Measurements from ENCODE around the gene NELL2.
"Not testable (repeated sequence)": the region's sequence is repeated elsewhere in the genome, so short reads cannot be mapped to it uniquely, and the experiment has no call there.

The NELL2 gene

GRCh38 chr12:44847403-44847802 lies 28.7 kb downstream of the NELL2 start:
- DNase-seq = no peak

- DNase-seq = no peak
Observed at GRCh38 chr12:44846826-44847225, 29.3 kb downstream of the NELL2 start.

GRCh38 chr12:44842669-44843068 lies 33.4 kb downstream of the NELL2 start:
- no peak for DNase-seq

- no peak for DNase-seq
Observed at GRCh38 chr12:44839785-44840184, 36.3 kb downstream of the NELL2 start.

GRCh38 chr12:44837114-44837755 lies 38.9 kb downstream of the NELL2 start:
- DNase-seq = no peak

GRCh38 chr12:44835641-44836379 lies 40.3 kb downstream of the NELL2 start:
- no peak for DNase-seq

GRCh38 chr12:44834996-44835395 lies 41.1 kb downstream of the NELL2 start:
- not testable (repeated sequence) for DNase-seq

GRCh38 chr12:44833561-44833960 lies 42.6 kb downstream of the NELL2 start:
- DNase-seq = no peak

GRCh38 chr12:44830566-44831055 lies 45.5 kb downstream of the NELL2 start:
- no peak for DNase-seq

- no peak for DNase-seq
Observed at GRCh38 chr12:44829045-44829444, 47.1 kb downstream of the NELL2 start.

- no peak for DNase-seq
Observed at GRCh38 chr12:44827832-44828438, 48.2 kb downstream of the NELL2 start.

- not testable (repeated sequence) for DNase-seq
Observed at GRCh38 chr12:44821702-44822101, 54.4 kb downstream of the NELL2 start.

- no peak for DNase-seq
Observed at GRCh38 chr12:44819884-44820283, 56.2 kb downstream of the NELL2 start.

- DNase-seq = no peak
Observed at GRCh38 chr12:44817687-44818086, 58.4 kb downstream of the NELL2 start.

- DNase-seq = no peak
Observed at GRCh38 chr12:44816446-44817017, 59.6 kb downstream of the NELL2 start.

GRCh38 chr12:44812062-44812461 lies 64.1 kb downstream of the NELL2 start:
- no peak for DNase-seq

- no peak for DNase-seq
Observed at GRCh38 chr12:44804068-44804467, 72.0 kb downstream of the NELL2 start.

- no peak for DNase-seq
Observed at GRCh38 chr12:44795970-44796369, 80.1 kb downstream of the NELL2 start.

- DNase-seq = no peak
Observed at GRCh38 chr12:44788731-44789130, 87.4 kb downstream of the NELL2 start.

- DNase-seq = no peak
Observed at GRCh38 chr12:44780221-44780790, 95.8 kb downstream of the NELL2 start.

- DNase-seq = no peak
Observed at GRCh38 chr12:44779766-44780165, 96.3 kb downstream of the NELL2 start.

- DNase-seq = no peak
Observed at GRCh38 chr12:44778863-44779262, 97.3 kb downstream of the NELL2 start.

GRCh38 chr12:44777044-44777443 lies 99.1 kb downstream of the NELL2 start:
- no peak for DNase-seq
